BE2C (cell line): Measurements from ENCODE around the gene LCN2.
"Not testable (repeated sequence)": the region's sequence is repeated elsewhere in the genome, so short reads cannot be mapped to it uniquely, and the experiment has no call there.

Experiments used
- DNase-seq: peaks from one replicate; pipeline ENCODE4 v3.0.0-alpha.2; 2020
- H3K27me3 ChIP-seq: fragments of 250-450 bp; sonication (Bioruptor Pico); 2 replicates; pipeline ENCODE4 v1.5.1; 2020; ENCODE audit warnings: mild to moderate bottlenecking
- H3K36me3 ChIP-seq: fragments of 250-450 bp; sonication (Bioruptor Pico); 2 replicates; pipeline ENCODE4 v1.5.1; 2020; ENCODE audit warnings: mild to moderate bottlenecking
- H3K4me1 ChIP-seq: fragments of 250-450 bp; sonication (Bioruptor Pico); 2 replicates; pipeline ENCODE4 v1.5.1; 2020
- H3K4me3 ChIP-seq: 2 replicates; pipeline ENCODE4 v1.5.1; 2011; ENCODE audit warnings: low read depth, low read length
- H3K9me3 ChIP-seq: fragments of 250-450 bp; sonication (Bioruptor Pico); 2 replicates; pipeline ENCODE4 v1.5.1; 2020
- TF ChIP-seq, protein P1 (sequence below): IDR thresholded peaks from 2 replicates; pipeline ENCODE4 v1.5.1; 2012; ENCODE audit warnings: mild to moderate bottlenecking, low read depth, low read length

LCN2 gene

DNA sequence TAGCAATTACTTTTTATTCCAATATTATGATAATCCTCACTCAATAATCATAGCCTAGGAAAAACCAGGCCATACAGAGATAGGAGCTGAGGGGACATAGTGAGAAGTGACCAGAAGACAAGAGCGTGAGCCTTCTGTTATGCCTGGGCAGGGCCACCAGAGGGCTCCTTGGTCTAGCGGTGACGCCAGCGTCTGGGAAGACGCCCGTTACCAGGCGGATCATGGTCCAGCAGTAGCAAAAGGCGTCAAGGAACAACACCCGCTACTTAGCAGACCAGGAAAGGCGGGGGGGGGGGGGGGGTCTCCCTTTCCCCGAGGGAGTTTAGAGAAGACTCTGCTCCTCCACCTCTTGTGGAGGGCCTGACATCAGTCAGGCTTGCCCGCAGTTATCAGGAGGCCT, 32.2 kb downstream of the LCN2 start:
- not testable (repeated sequence) for H3K4me1 ChIP-seq, H3K27me3 ChIP-seq, H3K4me3 ChIP-seq, H3K9me3 ChIP-seq
- peaks cover 59% of the 10 kb centered on the region for H3K36me3 ChIP-seq
- TF ChIP-seq, protein P1, sequence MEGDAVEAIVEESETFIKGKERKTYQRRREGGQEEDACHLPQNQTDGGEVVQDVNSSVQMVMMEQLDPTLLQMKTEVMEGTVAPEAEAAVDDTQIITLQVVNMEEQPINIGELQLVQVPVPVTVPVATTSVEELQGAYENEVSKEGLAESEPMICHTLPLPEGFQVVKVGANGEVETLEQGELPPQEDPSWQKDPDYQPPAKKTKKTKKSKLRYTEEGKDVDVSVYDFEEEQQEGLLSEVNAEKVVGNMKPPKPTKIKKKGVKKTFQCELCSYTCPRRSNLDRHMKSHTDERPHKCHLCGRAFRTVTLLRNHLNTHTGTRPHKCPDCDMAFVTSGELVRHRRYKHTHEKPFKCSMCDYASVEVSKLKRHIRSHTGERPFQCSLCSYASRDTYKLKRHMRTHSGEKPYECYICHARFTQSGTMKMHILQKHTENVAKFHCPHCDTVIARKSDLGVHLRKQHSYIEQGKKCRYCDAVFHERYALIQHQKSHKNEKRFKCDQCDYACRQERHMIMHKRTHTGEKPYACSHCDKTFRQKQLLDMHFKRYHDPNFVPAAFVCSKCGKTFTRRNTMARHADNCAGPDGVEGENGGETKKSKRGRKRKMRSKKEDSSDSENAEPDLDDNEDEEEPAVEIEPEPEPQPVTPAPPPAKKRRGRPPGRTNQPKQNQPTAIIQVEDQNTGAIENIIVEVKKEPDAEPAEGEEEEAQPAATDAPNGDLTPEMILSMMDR = peak; percentile 51
- peak; percentile 71 for DNase-seq

DNA sequence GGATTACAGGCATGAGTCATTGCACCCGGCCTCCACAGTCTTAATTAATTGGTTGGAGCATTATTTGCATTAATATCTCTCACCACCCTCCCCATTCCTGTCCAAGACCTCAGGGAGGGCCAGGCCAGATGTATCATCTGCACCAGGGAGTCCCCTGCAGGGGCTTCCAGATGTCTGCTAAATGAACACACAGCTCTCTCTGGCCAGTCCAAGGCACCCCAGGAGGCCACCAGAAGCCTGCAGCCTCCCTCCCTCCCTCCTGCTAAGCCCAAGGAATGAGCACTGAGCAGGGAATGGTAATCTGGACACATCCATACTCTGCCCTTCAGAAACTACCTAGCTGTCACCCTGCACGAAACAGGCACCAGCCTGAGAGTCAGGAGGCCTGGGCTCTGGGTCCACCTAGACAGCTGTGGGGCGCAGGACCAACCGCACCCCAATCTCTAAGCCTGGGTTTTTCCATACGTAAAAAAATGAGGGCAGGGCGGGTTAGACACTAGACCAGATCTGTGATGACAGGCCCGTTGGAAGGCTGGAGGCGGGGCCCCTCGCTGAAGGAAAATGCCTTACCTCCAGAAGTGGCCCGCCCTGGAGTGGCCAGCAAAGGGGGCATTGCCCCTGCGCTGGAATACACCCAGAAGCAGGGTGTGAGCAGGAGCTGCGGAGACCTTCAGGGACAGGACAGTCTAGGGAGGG, 33.8 kb downstream of the LCN2 start:
- H3K27me3 ChIP-seq = no peaks in the 10 kb centered on the region
- no peaks in the 10 kb centered on the region for H3K9me3 ChIP-seq
- DNase-seq = no peak
- TF ChIP-seq, protein P1 = no peak
- no peaks in the 10 kb centered on the region; the same call in none of the 2 replicates for H3K4me1 ChIP-seq
- H3K36me3 ChIP-seq = peaks cover 52% of the 10 kb centered on the region
- no peak overlapping the region for H3K4me3 ChIP-seq

DNA sequence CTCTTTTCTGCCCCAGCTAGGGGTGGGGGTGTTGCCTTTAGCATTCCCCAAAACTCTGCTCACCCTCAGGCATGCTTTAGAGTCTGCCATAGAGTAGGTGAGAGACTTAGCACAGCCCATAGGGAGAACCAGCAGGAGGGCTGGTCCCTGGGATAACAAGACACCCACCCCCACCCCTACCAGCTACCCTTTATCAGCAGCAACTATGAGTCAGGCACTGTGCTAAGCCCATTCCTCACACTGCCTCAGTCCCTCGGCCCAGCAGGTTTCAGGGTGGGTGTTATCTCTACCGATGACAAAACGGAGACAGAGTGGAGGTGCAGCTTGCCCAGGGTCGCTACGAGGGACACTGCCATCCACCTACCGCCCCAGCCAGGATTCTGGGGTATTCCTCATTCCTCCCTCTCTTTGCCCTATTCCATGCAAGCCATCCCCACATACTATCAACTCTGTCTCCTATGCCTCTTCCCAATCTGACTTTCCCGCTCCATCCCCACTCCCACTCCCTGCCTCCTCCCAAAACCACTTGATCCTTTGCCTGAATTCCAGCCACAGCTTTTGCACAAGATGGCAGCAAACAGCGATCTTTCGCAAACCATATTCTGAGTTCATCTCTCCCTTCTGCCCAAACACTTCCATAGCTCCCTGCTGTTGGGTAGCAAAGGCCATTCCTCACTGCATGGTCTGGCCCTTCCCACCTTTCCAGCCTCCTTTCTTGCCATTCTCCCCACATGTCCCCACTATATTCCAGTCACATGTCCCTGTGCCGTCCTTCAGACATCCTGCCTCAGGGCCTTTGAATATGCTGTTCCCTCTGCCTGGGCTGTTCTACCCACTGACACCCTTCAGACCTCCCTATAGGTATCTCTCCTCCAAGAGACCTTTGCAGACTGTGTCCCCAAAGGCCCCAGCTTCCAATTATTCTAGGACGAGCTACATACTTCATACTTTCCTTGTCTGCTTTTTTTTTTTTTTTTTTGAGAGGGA, 37.0 kb downstream of the LCN2 start:
- H3K4me3 ChIP-seq = no peak overlapping the region
- H3K27me3 ChIP-seq = no peaks in the 10 kb centered on the region
- TF ChIP-seq, protein P1 = no peak
- no peaks in the 10 kb centered on the region for H3K9me3 ChIP-seq
- no peak for DNase-seq
- H3K36me3 ChIP-seq = peaks cover 43% of the 10 kb centered on the region
- H3K4me1 ChIP-seq = no peaks in the 10 kb centered on the region; the same call in 1 of the 2 replicates

GRCh38 chr9:128187361-128187760, 38.1 kb downstream of the LCN2 start:
- no peak for DNase-seq
- no peaks in the 10 kb centered on the region; the same call in 1 of the 2 replicates for H3K4me1 ChIP-seq
- TF ChIP-seq, protein P1 = no peak
- H3K27me3 ChIP-seq = no peaks in the 10 kb centered on the region
- H3K4me3 ChIP-seq = no peak overlapping the region
- peaks cover 43% of the 10 kb centered on the region for H3K36me3 ChIP-seq
- no peaks in the 10 kb centered on the region for H3K9me3 ChIP-seq

- TF ChIP-seq, protein P1 = no peak
Measured at GRCh38 chr9:128188209-128188608, 39.0 kb downstream of the LCN2 start.

More at GRCh38 chr9:128188209-128188608, 39.0 kb downstream of the LCN2 start:
- Histone ChIP-seq H3K36me3 (peaks cover 41% of the 10 kb centered on the region), H3K27me3 (no peaks in the 10 kb centered on the region), H3K4me1 (no peaks in the 10 kb centered on the region), H3K4me3 (no peak overlapping the region), H3K9me3 (no peaks in the 10 kb centered on the region)
- no peak for DNase-seq
